ENCODE data around the gene BANK1. TPM values are rescaled to one million over a fixed set of nuclear protein-coding genes. Genes with fewer than 3 reads are reported as not detected.

BANK1 gene
- total and polyA plus RNA-seq, 10 of the 15 experiments (the other 5 are each of a cell fraction or from before 2014, with no cell fraction given): 0.13 to 2.1 (median 0.42) TPM

- TF ChIP-seq, protein P1, sequence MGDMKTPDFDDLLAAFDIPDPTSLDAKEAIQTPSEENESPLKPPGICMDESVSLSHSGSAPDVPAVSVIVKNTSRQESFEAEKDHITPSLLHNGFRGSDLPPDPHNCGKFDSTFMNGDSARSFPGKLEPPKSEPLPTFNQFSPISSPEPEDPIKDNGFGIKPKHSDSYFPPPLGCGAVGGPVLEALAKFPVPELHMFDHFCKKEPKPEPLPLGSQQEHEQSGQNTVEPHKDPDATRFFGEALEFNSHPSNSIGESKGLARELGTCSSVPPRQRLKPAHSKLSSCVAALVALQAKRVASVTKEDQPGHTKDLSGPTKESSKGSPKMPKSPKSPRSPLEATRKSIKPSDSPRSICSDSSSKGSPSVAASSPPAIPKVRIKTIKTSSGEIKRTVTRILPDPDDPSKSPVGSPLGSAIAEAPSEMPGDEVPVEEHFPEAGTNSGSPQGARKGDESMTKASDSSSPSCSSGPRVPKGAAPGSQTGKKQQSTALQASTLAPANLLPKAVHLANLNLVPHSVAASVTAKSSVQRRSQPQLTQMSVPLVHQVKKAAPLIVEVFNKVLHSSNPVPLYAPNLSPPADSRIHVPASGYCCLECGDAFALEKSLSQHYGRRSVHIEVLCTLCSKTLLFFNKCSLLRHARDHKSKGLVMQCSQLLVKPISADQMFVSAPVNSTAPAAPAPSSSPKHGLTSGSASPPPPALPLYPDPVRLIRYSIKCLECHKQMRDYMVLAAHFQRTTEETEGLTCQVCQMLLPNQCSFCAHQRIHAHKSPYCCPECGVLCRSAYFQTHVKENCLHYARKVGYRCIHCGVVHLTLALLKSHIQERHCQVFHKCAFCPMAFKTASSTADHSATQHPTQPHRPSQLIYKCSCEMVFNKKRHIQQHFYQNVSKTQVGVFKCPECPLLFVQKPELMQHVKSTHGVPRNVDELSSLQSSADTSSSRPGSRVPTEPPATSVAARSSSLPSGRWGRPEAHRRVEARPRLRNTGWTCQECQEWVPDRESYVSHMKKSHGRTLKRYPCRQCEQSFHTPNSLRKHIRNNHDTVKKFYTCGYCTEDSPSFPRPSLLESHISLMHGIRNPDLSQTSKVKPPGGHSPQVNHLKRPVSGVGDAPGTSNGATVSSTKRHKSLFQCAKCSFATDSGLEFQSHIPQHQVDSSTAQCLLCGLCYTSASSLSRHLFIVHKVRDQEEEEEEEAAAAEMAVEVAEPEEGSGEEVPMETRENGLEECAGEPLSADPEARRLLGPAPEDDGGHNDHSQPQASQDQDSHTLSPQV (IDR thresholded peaks at IDR 0.05): no peak
- TF ChIP-seq RAD21 (IDR thresholded peaks at IDR 0.05; ENCODE audit: insufficient read depth, low read depth, low read length): peak; percentile 18; the same call in 1 of the 2 replicates
- no peak for TF ChIP-seq RAD51 (IDR thresholded peaks at IDR 0.05)
- no peak for TF ChIP-seq TCF7 (IDR thresholded peaks at IDR 0.05; ENCODE audit: borderline replicate concordance)
- TF ChIP-seq RFX5 (IDR thresholded peaks at IDR 0.05; ENCODE audit: low read depth, low read length): no peak
- TF ChIP-seq, protein P2, sequence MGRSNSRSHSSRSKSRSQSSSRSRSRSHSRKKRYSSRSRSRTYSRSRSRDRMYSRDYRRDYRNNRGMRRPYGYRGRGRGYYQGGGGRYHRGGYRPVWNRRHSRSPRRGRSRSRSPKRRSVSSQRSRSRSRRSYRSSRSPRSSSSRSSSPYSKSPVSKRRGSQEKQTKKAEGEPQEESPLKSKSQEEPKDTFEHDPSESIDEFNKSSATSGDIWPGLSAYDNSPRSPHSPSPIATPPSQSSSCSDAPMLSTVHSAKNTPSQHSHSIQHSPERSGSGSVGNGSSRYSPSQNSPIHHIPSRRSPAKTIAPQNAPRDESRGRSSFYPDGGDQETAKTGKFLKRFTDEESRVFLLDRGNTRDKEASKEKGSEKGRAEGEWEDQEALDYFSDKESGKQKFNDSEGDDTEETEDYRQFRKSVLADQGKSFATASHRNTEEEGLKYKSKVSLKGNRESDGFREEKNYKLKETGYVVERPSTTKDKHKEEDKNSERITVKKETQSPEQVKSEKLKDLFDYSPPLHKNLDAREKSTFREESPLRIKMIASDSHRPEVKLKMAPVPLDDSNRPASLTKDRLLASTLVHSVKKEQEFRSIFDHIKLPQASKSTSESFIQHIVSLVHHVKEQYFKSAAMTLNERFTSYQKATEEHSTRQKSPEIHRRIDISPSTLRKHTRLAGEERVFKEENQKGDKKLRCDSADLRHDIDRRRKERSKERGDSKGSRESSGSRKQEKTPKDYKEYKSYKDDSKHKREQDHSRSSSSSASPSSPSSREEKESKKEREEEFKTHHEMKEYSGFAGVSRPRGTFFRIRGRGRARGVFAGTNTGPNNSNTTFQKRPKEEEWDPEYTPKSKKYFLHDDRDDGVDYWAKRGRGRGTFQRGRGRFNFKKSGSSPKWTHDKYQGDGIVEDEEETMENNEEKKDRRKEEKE (IDR thresholded peaks at IDR 0.05): no peak
- TF ChIP-seq ZNF274 (IDR thresholded peaks at IDR 0.05; ENCODE audit: insufficient read depth, insufficient read length): no peak
- no peak for TF ChIP-seq NRF1 (conservative IDR thresholded peaks at IDR 0.05; ENCODE audit: low read depth, low read length)
- TF ChIP-seq CHD1 (IDR thresholded peaks at IDR 0.05; ENCODE audit: low read depth, low read length): no peak
- TF ChIP-seq, protein P3, sequence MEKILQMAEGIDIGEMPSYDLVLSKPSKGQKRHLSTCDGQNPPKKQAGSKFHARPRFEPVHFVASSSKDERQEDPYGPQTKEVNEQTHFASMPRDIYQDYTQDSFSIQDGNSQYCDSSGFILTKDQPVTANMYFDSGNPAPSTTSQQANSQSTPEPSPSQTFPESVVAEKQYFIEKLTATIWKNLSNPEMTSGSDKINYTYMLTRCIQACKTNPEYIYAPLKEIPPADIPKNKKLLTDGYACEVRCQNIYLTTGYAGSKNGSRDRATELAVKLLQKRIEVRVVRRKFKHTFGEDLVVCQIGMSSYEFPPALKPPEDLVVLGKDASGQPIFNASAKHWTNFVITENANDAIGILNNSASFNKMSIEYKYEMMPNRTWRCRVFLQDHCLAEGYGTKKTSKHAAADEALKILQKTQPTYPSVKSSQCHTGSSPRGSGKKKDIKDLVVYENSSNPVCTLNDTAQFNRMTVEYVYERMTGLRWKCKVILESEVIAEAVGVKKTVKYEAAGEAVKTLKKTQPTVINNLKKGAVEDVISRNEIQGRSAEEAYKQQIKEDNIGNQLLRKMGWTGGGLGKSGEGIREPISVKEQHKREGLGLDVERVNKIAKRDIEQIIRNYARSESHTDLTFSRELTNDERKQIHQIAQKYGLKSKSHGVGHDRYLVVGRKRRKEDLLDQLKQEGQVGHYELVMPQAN (conservative IDR thresholded peaks at IDR 0.05): peak; percentile 39; the same call in 1 of the 2 replicates
- TF ChIP-seq USF1 (IDR thresholded peaks at IDR 0.05; ENCODE audit: borderline replicate concordance, extremely low read length, insufficient read depth, low read depth, low read length): no peak
- no peak for TF ChIP-seq IRF3 (IDR thresholded peaks at IDR 0.05)
- peak; percentile 82 for TF ChIP-seq MTA2 (IDR thresholded peaks at IDR 0.05; ENCODE audit: low read depth)
- TF ChIP-seq RELA (IDR thresholded peaks at IDR 0.05; ENCODE audit: borderline replicate concordance, partially characterized antibody): no peak
- no peak for TF ChIP-seq HCFC1 (IDR thresholded peaks at IDR 0.05; ENCODE audit: low read length)
- peak; percentile 84 for TF ChIP-seq RCOR1 (conservative IDR thresholded peaks at IDR 0.05; ENCODE audit: low read depth, low read length)
- no peak for TF ChIP-seq NR2C2 (IDR thresholded peaks at IDR 0.05; ENCODE audit: borderline replicate concordance, control insufficient read depth, insufficient read length, low read depth)
- TF ChIP-seq EGR1 (IDR thresholded peaks at IDR 0.05; ENCODE audit: borderline replicate concordance in 1 of 2, low read depth in 2 of 2, low read length in 2 of 2): no peak
- TF ChIP-seq GATAD2B (conservative IDR thresholded peaks at IDR 0.05; ENCODE audit: low read depth): peak; percentile 99
Measured at GRCh38 chr4:101790521-101791181, at the start of gene BANK1 (continued).

Data from GM12878 (cell line).